Right lobe of liver (tissue), 4 donors: ENCODE data around the gene KIF26A.

Experiments used
- CTCF ChIP-seq, 4 donors: fragments of 200-600 bp in 3 of 4; fragments of 450-650 bp in 1 of 4; IDR thresholded peaks; one replicate each; pipeline versions ENCODE4 v1.5.1 to v1.8.0; 2016 to 2022; ENCODE audit warnings: antibody characterized with exemption in 4 of 4, mild to moderate bottlenecking in 2 of 4
- POLR2A ChIP-seq: fragments of 450-650 bp; IDR thresholded peaks from one replicate; pipeline ENCODE4 v1.6.1; 2017; ENCODE audit warnings: antibody characterized with exemption, mild to moderate bottlenecking
- donor health status: DM: no; HTN: no; CAD: no.
- donor health status: DM: no; HTN: no; CAD: no.
- donor health status: DM: no; HTN: yes; CAD: no.

GRCh38 chr14:104189629-104190335 is 51.4 kb downstream of the KIF26A start:
- TF ChIP-seq POLR2A: no peak
- TF ChIP-seq CTCF (IDR thresholded peaks at IDR 0.05): no peak
